CMK (cell line): Measurements from ENCODE around the gene MS4A4E.
"Not testable (repeated sequence)": the region's sequence is repeated elsewhere in the genome, so short reads cannot be mapped to it uniquely, and the experiment has no call there.

ENCODE experiments used
- DNase-seq: peaks from one replicate; pipeline ENCODE4 v3.0.0-alpha.2; 2010; ENCODE audit warnings: low read depth

MS4A4E gene

DNA sequence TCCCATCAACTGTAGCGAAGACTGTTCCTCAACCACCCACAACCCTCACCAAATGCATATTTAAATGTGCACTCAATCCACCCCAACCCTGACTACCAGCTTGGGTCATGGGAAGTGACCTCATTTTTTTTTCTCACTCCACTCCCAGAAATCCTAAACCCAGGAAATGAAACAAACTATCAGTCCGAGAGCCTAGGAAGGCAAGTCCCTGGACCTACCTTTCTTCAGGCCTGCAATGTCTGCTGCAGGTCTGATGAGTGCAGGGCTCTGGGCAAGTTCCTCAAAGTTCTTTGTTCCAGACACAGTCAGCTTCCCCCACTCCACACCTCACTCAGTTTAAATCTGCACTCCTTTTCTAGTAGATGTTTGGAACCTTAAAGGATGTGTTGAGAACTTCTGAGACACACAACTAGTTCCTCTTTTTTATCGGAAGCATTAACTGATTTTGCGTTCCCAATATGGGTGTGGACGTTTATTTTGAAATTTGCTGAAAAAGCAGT, at the start of gene MS4A4E:
TSS of gene MS4A4E (minus strand) at position 398 of the 500 bp plus-strand sequence. CDS start 13,082 bp downstream, outside the sequence.
- DNase-seq = no peak

DNA sequence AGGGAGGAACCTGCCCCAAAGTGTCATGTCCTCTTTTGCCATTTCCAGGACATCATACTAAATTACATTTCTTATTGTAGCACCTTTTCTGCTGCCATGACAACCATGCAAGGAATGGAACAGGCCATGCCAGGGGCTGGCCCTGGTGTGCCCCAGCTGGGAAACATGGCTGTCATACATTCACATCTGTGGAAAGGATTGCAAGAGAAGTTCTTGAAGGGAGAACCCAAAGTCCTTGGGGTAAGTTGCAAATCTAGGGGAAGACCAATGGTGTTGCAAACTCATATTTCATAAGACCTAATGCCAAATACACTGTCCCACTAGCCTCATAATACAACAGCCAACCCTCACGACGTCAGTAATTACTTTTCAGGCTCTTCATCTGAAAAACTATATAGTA, 49.2 kb upstream of the MS4A4E start:
- DNase-seq = no peak

DNA sequence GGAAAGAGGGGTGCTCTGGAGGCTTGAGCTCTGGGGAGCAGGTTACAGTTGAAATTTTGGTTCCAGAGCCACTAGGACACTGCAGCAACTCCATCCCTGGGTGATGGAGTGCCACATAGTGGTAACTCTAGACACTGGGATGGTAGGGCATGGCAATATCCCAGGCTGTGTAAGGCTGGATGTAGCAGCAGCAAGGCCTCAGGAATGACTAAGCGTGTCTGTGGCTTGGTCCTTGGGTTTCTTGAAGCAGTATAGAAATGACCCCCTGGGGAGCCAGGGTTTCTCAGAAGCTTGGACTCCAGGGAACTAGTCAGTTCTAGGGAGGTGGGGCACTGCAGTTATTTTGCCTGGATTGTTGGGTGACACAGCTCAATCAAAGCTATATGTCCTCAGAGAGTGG, 45.6 kb upstream of the MS4A4E start:
- no peak for DNase-seq

DNA sequence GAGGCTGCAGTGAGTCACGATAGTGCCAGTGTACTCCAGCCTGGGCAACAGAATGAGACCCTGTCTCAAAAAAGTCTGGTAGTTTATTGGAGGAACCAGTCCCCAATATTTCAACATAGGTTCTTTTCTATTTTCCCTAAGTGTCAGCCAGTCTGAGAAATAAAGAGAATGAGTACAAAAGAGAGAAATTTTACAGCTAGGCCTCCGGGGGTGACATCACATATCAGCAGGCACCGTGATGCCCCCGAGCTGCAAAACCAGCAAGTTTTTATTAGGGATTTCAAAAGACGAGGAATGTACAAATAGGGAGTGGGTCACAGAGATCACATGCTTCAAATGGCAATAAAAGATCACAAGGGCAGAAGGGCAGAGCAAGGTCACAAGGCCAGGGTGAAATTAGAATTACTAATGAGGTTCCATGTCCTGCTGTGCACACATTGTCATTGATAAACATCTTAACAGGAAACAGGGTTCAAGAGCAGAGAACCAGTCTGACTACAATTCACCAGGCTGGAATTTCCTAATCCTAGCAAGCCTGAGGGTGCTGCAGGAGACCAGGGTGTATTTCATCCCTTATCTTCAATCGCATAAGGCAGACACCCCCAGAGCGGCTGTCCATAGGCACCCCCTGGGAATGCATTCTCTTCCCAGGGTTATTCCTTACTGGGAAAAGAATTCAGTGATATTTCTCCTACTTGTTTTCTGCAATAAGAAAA, 42.6 kb upstream of the MS4A4E start:
- not testable (repeated sequence) for DNase-seq

DNA sequence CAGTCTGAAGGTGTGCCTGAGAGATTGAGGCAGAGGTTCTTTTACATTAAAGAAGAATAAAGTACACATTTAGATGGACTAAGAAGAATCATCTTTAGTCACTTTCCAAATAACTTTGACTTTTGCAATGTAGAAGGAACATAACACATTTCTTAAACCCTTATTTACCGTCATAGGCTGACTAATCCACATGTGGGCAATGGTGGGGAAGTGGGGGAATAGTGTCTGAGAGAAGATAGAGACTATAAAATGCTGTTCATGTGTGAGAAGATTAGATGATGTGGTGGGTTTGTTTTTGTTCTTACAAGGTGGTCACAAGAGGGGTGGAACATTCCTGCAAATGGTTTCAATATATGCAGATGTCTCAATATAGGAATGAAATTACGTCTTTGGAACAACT, 39.3 kb upstream of the MS4A4E start:
- no peak for DNase-seq

DNA sequence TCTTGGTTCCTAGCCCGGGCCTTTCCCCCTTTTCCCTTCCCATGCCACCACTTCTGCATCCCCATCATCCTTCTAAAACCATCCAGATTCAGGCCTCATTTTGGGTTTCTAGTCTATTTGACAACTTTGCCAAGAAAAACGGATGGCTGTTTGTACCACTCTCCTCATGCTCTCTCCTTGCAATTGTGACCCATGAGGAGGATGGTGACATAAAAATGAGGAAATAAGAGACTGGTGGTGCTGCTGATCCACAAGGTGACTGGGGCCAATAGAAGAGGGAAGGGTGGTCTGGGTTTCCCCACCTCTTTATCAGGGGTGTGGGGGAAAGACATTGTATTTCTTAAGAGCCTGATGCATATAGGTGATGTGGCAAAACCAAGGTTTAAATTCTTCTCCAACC, 38.5 kb upstream of the MS4A4E start:
- no peak for DNase-seq

DNA sequence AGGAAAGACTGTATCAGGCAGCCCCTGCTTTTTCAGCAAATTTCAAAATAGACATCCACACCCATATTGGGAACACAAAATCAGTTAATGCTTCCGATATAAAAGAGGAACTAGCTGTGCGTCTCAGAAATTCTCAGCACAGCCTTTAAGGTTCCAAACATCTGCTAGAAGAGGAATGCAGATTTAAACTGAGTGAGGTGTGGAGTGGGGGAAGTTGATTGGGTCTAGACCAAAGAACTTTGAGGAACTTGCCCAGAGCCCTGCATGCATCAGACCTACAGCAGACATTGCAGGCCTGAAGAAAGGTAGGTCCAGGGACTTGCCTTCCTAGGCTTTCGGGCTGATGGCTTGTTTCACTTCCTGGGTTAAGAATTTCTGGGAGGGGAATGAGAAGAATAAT, 37.5 kb upstream of the MS4A4E start, which contains the start of gene MS4A4A:
TSS of gene MS4A4A (plus strand) at position 255 of the 400 bp plus-strand sequence. CDS start at position 265, 10 bp downstream.
- peak; percentile 31 for DNase-seq

DNA sequence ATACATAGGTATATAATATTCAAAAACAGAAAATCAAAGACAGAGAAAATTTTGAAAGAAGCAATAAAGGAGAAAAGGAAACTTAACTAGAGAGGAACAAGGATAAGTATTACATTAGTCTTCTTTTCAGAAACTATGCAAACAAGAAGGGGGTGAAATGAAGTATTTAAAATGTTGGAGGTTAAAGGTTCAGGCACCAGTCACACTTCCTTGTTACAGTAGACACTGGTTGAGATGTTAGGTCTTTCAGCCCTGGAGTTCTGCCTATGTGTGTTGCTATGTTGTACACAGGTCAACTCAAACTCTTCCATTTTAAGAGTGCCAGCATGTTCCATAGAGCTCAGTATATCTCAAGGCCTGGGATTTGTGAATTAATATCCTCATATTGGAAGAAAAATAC, 31.5 kb upstream of the MS4A4E start:
- DNase-seq = no peak

DNA sequence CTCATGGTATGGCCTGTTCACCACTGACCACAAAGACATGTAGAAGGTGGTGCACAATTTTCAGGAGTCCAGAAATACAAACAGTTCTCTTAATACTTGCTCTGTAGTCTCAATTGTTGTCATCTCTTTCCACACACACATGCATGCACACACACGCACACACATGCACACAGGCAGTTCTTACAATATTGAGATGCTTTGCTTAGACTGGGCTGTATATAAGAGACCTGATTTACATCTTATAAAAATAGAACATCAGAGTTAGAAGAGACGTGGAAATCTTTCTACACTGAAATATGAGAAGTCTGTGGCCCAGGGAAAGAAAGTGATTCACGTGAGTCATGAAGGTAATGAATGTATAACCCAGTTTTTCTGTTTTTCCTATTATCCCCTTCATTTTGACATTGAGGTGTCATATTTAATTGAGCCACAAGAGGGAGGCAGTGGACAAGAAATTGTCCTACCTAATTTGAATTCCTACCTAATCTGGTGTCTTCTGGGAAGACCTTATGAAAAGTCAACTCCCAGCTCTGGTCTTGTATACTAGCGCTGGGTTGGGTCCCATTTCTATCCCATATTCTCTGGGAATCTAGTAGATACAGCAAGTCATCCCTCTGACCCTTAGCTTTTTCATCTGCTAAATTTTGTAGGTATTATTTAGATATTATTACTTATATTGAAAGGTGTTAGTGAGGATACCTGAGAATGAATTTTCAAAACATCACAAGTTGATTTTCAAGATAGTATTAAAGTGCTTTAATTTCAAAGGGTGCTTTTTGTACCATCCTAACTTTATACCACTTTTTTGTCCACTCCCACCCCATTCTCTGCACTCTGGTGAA, 22.7 kb upstream of the MS4A4E start:
- DNase-seq = no peak

DNA sequence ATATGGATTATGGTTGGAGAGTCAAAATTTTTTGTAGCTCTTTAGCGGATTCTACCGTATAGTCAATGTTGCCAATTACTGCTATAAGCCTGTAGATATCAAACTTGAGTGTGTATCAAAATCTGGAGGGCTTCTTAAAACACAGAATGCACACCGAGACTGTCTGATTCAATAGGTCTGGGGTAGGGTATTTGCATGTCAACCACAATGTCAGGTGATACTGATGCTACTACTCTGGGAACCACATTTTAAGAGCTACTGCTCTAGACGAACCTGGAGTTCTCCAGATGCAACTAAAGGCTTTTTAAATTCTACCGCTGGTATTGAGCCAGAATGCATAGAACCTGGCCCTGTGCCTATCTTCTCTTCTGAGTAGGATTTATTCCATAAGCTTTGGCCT, 21.7 kb upstream of the MS4A4E start:
- DNase-seq = no peak

DNA sequence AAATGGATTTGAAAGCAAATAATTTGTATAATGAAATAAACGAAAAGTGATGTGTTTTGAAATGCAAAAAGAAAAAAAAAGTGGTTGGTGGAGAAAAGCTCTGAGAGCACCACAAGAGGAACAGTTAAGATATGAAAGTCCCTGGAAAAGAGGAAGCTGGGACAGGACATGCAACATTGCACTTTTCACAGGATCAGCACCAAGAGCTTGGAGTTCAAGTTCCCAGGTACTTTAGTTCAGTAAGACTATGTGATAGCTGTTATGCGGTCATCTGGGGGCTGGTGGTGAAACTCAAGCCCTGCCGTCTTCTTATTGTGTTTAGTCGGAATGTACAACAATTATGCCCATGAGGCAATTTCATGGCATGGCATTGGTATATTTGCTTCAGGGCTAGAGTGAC, 20.5 kb upstream of the MS4A4E start:
- DNase-seq = no peak

DNA sequence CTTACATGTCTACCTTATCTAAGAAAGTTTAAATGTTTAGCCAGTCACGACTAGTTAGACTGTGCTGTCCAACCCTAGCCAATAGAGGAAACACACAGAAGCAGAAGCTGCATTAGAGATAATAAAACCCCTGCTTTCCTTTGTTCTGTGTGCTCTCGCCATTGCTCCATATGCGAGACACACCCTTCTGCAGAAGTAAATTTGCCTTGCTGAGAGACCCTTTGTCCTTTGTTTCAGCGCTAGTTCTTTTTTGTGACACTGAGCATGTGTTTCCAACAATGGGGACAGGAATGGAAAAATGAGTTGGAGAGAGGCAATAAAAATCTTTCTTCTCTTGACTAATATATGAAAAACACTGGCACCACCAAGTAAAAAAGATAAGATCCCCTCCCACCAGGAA, 18.1 kb upstream of the MS4A4E start:
- DNase-seq = no peak

DNA sequence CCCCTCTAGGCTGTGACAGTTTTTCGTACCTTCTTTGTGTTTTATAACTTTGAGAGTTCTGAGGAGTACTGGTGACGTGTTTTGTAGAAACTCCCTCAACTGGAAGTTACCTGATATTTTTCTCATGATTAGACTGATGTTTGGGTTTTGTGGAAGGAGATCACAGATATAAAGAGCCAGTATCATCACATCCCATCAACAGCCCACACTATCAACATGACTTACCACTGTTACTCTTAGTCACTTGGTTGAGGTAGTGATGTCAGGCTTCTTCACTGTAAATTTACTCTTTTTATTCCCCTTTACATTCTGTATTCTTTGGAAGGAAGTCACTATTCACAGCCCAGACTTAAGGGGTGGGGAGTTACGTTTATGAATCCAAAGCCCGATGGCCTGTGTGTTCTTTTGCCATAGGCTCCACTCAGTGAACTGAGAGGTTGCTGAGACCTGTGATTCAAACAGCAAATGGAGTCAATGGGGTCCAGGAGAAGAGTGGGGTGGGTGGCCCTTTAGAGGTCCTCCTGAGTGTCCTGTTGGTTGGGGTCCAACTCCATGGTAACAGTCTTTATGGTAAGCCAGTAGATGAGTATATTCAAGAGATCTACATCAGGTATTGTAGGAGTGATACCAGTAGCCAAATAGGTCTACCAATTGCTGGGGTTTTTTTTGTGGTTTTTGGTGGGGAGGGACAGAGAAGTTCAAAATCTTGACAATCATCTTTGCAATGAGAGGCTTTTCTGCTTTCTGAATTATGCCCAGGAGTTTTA, 15.2 kb upstream of the MS4A4E start:
- DNase-seq = no peak

DNA sequence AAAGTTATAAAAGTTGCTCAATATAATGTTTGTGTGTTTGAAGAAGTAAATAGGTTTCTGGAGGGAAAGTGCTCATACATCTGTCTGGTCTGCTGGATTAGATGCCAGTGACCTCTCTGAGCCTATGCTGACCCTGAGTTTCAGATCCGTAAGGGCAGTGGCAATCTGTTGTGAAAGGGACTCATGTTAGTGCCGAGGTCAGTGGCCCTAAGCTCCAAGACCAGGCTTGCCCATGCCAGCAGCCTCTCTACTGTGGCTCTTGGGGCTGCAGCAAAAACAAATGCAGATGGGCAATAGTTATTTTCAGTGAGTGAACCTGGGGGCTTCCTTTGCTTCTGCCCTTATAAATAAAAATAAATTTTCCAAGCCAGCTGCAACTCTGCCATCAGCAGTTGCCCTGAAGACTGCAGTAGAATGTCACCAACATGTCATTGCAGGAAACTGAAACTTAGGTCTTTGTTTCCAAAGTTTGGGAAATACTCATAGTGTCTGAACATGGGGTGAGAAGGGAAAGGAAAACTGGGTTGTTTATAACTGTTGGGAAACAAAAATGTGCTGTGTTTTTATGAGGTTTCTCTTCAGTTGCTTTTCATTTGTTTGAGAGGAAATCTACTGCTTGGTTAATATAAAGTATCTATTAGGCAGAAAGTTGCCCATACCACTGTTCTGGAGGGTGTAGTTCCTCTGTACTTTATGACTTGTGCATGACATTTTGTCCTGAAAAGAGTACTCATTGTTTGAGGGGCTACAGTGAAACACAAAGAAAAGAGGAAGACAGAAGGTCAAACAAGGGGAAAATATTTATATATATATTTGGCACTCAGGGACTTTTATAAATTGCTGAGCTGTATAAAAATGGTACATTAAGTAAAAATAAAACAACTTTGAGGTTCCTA, 9.5 kb upstream of the MS4A4E start:
- no peak for DNase-seq

DNA sequence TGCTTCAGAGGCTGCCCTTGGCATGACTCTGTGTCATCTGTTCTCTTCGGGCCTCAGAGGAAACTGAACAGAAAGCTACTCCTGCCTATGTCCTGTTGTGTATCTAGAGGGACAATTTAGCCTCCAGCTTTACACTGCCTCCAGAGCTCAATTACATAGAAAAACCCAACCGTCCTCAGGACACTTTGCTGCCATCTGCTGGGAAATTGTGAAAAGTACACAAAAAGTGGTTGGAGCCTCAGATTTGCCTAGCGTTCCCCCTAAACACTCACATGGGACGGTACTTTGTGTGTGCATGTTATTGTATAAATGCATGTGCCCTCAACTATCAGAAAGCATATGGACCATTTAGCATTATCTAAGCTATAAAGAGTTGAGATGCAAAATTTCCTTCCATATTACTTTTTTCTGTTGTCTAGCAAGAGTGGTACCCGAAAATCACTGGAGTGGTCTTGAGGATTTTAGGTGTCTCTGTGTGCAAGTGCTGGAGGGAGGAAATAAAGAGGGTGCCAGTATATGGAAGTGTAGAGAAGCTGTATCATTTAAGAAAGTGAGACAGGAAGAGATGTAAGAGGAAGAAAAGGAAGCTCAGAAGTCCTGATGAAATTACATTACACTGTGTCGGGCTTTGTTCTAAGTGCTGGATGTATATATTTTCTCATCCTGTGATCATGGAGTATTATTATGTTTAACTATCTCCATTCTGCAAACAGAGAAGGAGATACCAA, 8.7 kb upstream of the MS4A4E start:
- no peak for DNase-seq

DNA sequence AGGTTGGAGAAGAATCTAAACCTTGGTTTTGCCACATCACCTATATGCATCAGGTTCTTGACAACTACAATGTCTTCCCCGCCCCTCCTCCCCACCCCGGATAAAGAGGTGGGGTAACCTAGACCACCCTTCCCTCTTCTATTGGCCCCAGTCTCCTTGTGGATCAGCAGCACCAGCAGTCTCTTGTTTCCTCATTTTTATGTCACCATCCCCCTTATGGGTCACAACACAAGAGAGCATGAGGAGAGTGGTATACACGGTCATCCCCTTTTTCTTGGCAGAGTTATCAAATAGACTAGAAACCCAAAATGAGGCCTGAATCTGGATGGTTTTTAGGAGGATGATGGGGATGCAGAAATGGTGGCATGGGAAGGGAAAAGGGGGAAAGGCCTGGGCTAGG, 1.2 kb downstream of the MS4A4E start:
- no peak for DNase-seq

DNA sequence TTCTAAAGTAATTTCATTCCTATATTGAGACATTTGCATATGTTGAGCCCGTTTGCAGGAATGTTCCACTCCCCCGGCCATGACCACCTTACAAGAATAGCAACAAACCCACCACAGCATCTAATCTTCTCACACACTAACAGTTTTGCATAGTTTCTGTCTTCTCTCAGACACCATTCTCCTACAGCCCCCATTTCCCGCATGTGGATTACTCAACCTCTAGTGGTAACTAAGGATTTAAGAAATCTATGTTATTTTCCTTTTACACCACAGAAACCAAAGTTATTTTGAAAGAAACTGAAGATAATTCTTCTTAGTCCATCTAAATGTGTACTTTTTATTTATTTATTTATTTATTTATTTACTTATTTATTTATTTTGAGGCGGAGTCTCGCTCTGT, 2.3 kb downstream of the MS4A4E start:
- DNase-seq = no peak

DNA sequence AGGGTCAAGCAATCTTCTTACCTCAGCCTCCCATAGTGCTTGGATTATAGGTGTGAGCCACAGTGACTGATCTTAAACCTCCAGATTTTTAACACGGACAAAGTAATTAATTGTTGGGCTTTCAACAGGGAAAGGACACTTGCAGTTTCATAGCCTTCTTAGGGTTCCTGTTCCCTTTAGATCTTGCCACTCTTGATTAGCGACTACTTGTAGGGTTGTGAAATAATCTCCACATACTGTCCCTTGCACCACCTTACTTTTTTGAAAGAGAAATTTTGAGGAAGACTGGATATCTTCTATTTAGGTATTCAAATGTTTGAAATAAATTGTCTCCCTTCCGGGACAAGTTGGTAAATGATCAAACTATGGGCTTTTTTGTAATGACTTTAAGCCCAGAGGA, 7.6 kb downstream of the MS4A4E start:
- no peak for DNase-seq

DNA sequence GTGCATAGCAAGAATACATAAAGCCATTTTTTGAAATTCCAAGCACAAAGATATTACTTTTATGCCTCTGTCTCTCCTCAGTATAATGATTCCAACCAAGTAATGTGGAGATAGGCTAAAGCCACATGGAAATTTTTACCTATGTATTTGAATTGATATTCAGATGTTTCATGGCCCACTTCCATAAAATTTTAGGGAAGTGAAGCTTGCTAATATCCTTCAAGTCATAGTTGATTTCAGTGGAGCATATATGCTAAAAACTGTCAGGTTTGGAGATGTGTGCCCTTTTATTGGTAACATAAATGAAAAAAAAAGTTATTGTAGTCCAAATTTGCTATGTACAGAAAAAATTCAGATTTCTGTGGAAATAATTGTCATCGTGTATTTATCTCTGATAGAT, 12.3 kb downstream of the MS4A4E start:
- DNase-seq = no peak

DNA sequence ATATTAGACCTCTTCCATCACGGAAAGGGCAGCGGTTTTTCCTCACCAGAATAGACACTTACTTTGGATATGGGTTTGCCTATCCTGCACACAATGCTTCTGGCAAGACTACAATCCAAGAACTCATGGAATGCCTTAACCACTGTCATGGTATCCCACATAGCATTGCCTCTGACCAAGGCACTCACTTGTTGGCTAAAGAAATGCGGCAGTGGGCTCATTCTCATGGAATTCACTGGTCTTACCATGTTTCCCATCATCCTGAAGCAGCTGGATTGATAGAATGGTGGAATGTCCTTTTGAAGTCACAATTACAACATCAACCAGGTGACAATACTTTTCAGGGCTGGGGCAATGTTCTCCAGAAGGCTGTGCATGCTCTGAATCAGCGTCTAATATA, 20.8 kb downstream of the MS4A4E start:
- no peak for DNase-seq

DNA sequence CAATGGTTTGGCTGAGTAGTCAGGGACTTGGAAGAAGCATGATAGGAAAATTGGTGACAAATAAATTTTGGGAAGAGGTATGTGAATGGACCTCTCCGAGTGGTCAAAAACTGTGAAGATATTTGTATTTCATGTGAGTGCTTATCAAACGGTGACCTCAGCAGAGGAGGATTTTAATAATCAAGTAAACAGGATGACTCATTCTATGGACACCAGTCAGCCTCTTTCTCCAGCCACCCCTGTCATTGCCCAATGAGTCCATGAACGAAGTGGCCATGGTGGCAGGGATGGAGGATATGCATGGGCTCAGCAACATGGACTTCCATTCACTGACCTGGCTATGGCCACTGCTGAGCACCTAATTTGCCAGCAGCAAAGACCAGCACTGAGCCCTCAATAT, 21.2 kb downstream of the MS4A4E start:
- no peak for DNase-seq
